ENCODE results near the gene PPIE. TPM values are rescaled to one million over a fixed set of nuclear protein-coding genes. Genes with fewer than 3 reads are reported as not detected.
A peak's percentile ranks its signal among the peaks of the same experiment; 100 is the strongest.
"Not testable (repeated sequence)": the region's sequence is repeated elsewhere in the genome, so short reads cannot be mapped to it uniquely, and the experiment has no call there.

The PPIE gene
- total RNA-seq, 1 donor from 2014 or later, result 67.1 TPM

DNA sequence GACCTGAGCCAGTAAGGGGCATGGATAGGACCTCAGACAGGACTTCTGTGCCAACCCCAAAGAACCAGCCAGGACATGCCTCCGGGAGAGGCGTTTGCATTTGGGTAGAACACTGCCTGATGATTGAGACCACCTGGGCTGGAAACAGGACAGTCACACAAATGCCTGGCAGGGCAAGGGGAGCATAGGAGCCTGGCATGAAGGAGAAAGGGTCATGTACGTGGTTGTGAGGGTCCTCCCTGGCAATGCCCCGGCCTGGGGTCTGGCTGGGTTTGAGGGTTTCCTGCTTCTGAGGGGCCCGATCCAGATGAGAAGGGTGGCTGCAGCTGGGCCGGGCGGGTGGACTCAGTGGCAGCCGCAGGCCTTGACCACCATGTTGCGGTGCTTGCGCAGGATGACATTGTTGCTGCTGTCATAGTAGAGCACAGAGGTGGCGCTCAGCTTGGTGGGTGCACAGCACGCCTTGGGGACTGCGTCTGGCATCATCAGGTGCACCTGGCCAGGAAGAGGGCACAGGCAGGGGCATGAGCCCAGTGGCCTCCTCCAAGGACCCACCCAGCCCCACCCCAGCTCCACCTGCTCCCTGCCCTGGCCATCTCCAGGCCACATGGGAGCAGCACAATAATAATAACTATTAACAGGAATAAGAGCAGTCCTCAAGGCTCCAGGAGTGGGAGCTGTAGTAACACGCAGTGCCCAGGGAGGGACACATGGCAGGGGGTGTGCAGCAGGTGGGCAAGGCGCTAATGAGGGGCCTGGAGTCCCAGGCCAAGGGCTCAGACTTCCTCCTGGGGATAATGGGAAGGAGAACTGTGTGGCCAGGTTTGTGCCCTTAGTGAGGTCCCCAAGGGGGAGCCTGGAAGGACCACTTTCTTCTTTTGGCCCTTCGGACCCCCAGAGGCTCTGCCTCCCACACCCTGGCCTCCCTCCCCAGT, 21.7 kb downstream of the PPIE start:
- TF ChIP-seq, protein P1, sequence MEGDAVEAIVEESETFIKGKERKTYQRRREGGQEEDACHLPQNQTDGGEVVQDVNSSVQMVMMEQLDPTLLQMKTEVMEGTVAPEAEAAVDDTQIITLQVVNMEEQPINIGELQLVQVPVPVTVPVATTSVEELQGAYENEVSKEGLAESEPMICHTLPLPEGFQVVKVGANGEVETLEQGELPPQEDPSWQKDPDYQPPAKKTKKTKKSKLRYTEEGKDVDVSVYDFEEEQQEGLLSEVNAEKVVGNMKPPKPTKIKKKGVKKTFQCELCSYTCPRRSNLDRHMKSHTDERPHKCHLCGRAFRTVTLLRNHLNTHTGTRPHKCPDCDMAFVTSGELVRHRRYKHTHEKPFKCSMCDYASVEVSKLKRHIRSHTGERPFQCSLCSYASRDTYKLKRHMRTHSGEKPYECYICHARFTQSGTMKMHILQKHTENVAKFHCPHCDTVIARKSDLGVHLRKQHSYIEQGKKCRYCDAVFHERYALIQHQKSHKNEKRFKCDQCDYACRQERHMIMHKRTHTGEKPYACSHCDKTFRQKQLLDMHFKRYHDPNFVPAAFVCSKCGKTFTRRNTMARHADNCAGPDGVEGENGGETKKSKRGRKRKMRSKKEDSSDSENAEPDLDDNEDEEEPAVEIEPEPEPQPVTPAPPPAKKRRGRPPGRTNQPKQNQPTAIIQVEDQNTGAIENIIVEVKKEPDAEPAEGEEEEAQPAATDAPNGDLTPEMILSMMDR (IDR thresholded peaks at IDR 0.05; ENCODE audit: insufficient read depth, low read length, severe bottlenecking), result no peak
- Histone ChIP-seq H3K27me3 (ENCODE audit: control insufficient read depth, insufficient read depth, low read length) (no peaks in the 10 kb centered on the region), H3K4me3 (ENCODE audit: low read depth, low read length) (no peak overlapping the region), H3K36me3 (ENCODE audit: control insufficient read depth, insufficient read depth, low read length) (peaks cover 4% of the 10 kb centered on the region)
- FAIRE-seq (no peak), DNase-seq (ENCODE audit: low read depth) (no peak)

DNA sequence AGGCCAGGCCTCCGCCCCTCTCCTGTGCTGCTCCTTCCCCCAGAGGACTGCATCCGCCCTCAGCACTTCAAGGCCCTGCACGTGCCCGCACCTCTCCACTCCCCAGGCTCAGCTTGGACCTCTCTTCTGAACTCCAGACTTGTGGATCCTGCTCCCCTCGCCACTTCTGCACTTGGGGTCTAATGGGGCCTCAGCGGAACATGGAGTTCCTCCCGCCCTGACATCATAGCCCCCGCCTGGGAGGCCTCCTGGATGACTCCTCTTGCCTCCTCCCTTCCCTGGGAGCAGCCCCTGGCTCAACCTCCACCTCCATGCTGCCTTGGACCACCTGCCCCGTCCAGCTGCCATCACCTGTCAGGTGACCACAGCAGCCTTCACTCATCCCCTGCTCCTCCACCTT, 22.3 kb downstream of the PPIE start:
- no peak for FAIRE-seq
- H3K4me3 ChIP-seq (ENCODE audit: low read depth, low read length), result no peak overlapping the region
- no peaks in the 10 kb centered on the region for H3K27me3 ChIP-seq (ENCODE audit: control insufficient read depth, insufficient read depth, low read length)
- DNase-seq (ENCODE audit: low read depth), result no peak
- TF ChIP-seq, protein P1 (IDR thresholded peaks at IDR 0.05; ENCODE audit: insufficient read depth, low read length, severe bottlenecking), result no peak
- H3K36me3 ChIP-seq (ENCODE audit: control insufficient read depth, insufficient read depth, low read length), result no peaks in the 10 kb centered on the region

DNA sequence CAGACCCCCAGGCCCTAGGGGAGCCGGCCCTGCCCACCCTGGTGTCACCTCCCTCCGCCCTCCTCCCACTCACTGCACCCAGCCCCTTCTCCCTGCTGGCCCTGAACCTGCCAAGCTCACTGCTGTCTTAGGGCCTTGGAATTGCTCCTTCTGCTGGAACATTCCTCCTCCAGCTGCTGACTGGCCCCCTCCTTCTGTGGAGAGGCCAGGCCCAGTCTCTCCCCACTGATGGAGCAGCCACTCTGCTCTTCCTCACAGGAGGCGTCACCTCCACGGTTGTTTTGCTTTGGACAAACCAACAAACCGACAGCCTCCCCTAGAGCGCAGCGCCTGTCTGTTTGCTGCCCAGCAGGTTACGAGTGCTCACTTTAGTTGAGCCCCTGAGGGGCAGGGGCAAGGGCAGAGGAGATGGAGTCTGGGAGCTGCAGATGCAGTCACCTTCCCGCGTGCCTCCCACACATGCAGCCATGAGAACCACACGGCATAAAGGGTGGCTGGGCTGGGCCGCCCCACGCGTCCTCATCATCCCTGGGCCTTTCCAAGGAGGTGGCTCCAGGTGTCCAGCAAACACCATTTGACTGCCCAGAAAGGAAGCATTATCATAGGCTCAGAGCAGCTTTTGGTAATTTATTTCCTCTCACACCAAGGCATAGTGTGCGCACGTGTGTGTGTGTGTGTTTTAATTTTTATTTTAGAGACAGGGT, 23.0 kb downstream of the PPIE start:
- H3K27me3 ChIP-seq (ENCODE audit: control insufficient read depth, insufficient read depth, low read length), result no peaks in the 10 kb centered on the region
- no peak for FAIRE-seq
- no peaks in the 10 kb centered on the region for H3K36me3 ChIP-seq (ENCODE audit: control insufficient read depth, insufficient read depth, low read length)
- no peak overlapping the region for H3K4me3 ChIP-seq (ENCODE audit: low read depth, low read length)
- no peak for DNase-seq (ENCODE audit: low read depth)
- TF ChIP-seq, protein P1 (IDR thresholded peaks at IDR 0.05; ENCODE audit: insufficient read depth, low read length, severe bottlenecking), result no peak

DNA sequence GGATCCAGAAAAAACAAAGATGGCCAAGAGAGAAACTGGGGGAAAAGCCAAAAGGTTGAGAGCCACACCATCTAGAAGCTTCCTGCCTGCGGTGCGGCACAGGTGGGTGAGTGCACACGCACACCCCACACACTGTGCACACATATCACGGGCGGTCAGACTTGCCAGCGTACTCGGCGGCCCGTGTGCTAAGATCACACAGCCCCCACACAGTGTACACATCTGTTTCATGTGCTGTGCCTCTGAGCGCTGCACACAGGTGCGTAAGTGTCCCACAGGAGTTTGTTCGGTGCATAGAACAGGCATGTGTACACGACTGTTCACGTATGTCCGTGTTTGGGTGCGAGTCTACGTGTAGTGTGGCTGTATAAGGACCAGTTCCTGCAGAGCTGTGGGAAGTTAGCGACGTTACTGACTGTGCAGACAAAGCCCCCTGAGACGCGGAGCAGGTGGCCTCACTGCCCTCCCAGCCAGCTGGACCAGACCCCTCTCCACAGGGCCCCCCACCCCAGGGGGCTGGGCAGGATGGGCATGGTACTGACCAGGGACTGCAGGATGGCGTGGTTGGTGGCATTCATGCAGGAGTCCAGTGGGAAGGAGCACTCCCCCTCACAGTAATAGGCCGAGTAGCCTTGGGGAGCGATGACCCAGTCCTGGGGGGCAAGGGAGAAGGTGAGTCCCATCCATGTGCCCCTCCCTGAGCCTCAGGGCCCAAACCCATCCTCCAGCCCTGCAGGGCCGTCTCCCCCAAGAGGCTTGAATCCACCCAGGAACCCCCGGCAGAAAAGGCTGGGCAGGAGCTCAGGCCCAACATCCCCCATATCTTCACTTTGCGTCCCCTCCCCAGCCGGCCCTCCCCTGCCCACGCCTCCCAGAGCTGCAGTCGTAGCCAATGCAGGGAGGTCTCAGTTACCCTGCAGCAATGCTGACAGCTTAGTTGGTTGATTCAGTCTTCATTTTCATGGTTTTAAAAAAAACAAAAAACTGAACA, 24.2 kb downstream of the PPIE start:
- Histone ChIP-seq H3K36me3 (ENCODE audit: control insufficient read depth, insufficient read depth, low read length) (no peaks in the 10 kb centered on the region), H3K27me3 (ENCODE audit: control insufficient read depth, insufficient read depth, low read length) (no peaks in the 10 kb centered on the region), H3K4me3 (ENCODE audit: low read depth, low read length) (no peak overlapping the region)
- DNase-seq (ENCODE audit: low read depth), result no peak
- no peak for FAIRE-seq
- TF ChIP-seq, protein P1 (IDR thresholded peaks at IDR 0.05; ENCODE audit: insufficient read depth, low read length, severe bottlenecking), result no peak

DNA sequence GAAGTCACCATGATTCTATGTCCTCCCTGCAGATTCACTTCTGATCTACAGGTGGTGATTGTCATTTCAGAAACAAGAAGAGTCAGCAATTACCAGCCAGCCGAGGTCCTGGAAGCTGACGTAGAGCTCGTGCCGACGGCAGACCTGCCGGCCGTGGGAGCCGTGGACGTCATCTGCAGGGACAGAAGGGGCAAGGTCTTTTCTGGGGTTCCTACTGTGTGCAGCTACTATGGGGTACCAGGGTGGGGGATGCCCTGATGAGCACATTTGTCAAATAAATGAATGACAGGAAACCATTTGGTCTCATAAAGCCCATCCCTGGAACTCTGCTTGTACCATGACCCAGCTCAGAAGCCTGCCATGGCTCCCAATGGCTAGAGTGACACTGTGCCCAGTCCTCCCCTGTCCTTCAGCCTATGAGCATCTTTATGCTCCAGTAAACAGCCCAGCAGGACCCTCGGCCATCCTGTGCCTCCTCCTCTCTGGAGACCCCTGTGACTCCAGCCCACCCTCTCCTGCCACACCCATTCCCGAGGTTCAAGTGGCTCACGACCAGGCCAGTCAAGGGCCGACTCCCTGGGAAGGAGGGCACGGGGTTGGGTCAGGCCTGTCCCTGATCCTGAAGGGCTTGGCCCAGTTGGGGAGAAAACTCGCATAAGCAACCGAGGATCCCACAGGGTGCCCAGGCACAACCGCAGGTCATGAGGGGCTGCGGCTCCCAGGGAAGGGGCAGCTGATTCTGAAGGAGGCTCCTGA, 25.1 kb downstream of the PPIE start:
- peak; percentile 40 for FAIRE-seq
- DNase-seq (ENCODE audit: low read depth), result not testable (repeated sequence)

DNA sequence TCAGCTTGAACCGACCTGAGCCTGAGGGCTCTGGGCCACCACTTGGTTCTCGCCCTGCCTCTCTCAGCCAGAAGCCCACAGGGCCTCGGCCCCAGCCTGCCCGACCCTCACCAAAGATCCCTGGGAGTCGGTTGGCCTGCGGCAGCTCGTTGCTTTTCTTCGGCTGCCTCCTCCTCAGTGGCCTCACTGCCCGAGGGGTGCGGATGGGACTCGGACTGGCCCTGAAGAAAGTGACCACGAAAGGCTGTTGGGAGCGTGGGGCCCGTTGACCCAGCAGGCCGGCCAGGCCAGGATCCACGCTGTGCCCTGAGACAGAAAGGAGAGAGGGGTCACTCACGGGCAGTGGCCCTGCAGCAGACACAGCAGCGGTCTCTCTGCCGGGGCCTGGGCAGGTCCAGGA, 25.8 kb downstream of the PPIE start:
- H3K27me3 ChIP-seq (ENCODE audit: control insufficient read depth, insufficient read depth, low read length); DNase-seq (ENCODE audit: low read depth); H3K4me3 ChIP-seq (ENCODE audit: low read depth, low read length); FAIRE-seq; H3K36me3 ChIP-seq (ENCODE audit: control insufficient read depth, insufficient read depth, low read length): not testable (repeated sequence)

More for the DNA sequence above, 25.1 kb downstream of the PPIE start:
- H3K27me3 ChIP-seq (ENCODE audit: control insufficient read depth, insufficient read depth, low read length); H3K36me3 ChIP-seq (ENCODE audit: control insufficient read depth, insufficient read depth, low read length); H3K4me3 ChIP-seq (ENCODE audit: low read depth, low read length): not testable (repeated sequence)

DNA sequence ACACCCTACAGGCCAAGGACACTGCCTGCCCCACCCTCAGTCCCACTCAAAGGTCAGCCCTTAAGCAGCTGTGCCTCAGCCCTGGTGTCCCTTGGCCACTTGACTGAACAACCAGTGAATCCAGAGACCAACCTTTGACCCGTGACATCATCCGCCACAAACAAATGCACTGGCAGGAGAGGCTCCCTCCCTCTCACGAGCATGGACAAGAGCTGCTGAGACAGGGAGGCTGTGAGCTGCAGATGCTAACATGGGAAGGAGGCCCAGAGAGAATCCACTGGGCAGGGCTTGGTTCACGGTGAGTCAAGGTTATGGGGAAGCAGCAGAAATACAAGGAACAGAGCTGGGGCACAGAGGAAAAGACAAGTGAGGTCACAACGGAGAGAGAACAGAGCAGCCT, 27.8 kb downstream of the PPIE start:
- H3K36me3 ChIP-seq (ENCODE audit: control insufficient read depth, insufficient read depth, low read length); FAIRE-seq; H3K27me3 ChIP-seq (ENCODE audit: control insufficient read depth, insufficient read depth, low read length); DNase-seq (ENCODE audit: low read depth); H3K4me3 ChIP-seq (ENCODE audit: low read depth, low read length): not testable (repeated sequence)

DNA sequence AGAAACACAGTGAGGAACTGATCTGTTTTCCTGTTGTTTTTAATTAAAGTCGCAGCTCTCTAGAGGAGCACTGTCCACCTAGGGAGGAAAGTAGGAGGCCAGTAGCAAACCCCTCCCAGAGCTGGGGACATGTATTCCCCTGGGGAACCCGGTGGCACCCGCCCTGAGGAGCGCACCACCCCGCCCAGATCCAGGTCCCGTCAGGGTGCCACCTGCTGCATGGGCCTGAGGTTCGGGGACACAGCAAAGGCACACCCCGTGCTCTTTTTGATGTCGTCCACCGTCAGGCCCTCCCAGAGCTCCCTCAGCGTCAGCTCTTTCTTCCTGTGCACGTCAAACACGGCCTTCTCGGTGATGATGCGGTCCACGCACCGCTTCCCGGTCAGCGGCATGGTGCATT, 30.8 kb downstream of the PPIE start:
- not testable (repeated sequence) for H3K27me3 ChIP-seq (ENCODE audit: control insufficient read depth, insufficient read depth, low read length); H3K36me3 ChIP-seq (ENCODE audit: control insufficient read depth, insufficient read depth, low read length); DNase-seq (ENCODE audit: low read depth); H3K4me3 ChIP-seq (ENCODE audit: low read depth, low read length)
- FAIRE-seq, result peak; percentile 83

All from bronchial epithelial cell (primary cell).